G401 (cell line): Measurements from ENCODE around the gene FLVCR2. TPM values are rescaled to one million over a fixed set of nuclear protein-coding genes. Genes with fewer than 3 reads are reported as not detected.
"Not testable (repeated sequence)": the region's sequence is repeated elsewhere in the genome, so short reads cannot be mapped to it uniquely, and the experiment has no call there.

ENCODE experiments used
- DNase-seq: peaks from one replicate; pipeline ENCODE4 v3.0.0-alpha.2; 2015; ENCODE audit warnings: low spot score
- in situ Hi-C: cut with HindIII; loops from 2 replicates; pipeline ENCODE4 v1.10.0; 2016; ENCODE audit warnings: low sequenced_read_pairs, mixed read lengths
- total RNA-seq: library from RNA; depleted of rRNA; stranded (reverse); fragments of >200 nt; shearing (Covaris generic); gene quantifications from 2 replicates; pipeline ENCODE4 v1.2.3, GENCODE V29; 2014

Gene FLVCR2
- total RNA-seq, 1 experiment from 2014 or later, result 1.6 TPM

GRCh38 chr14:75587388-75587787 is 9.0 kb downstream of the FLVCR2 start:
- in situ Hi-C loops, result no loop called here
- DNase-seq, result no peak

- no peak for DNase-seq
- in situ Hi-C loops, result no loop called here
These were observed 11.5 kb downstream of the FLVCR2 start for GRCh38 chr14:75589931-75590330.

- no peak for DNase-seq
- in situ Hi-C loops, result no loop called here
These were observed 13.0 kb downstream of the FLVCR2 start for GRCh38 chr14:75591331-75591946.

- in situ Hi-C loops, result no loop called here
These were observed 13.7 kb downstream of the FLVCR2 start for GRCh38 chr14:75591987-75592575.

GRCh38 chr14:75595226-75595625 is 16.8 kb downstream of the FLVCR2 start:
- DNase-seq, result no peak
- in situ Hi-C loops, result no loop called here

More at GRCh38 chr14:75591987-75592575, 13.7 kb downstream of the FLVCR2 start:
- DNase-seq, result no peak

- no peak for DNase-seq
- in situ Hi-C loops, result no loop called here
These were observed 18.7 kb downstream of the FLVCR2 start for GRCh38 chr14:75597149-75597548.

GRCh38 chr14:75600100-75600499 is 21.7 kb downstream of the FLVCR2 start:
- DNase-seq, in situ Hi-C loops: not testable (repeated sequence)

- DNase-seq, in situ Hi-C loops: not testable (repeated sequence)
These were observed 22.6 kb downstream of the FLVCR2 start for GRCh38 chr14:75601061-75601460.

- in situ Hi-C loops, result no loop called here
These were observed 24.1 kb downstream of the FLVCR2 start for GRCh38 chr14:75602503-75602902.

GRCh38 chr14:75604979-75605851 is 26.8 kb downstream of the FLVCR2 start:
- DNase-seq, result no peak

More at GRCh38 chr14:75602503-75602902, 24.1 kb downstream of the FLVCR2 start:
- no peak for DNase-seq

GRCh38 chr14:75605916-75606315 is 27.5 kb downstream of the FLVCR2 start:
- no peak for DNase-seq
- in situ Hi-C loops, result no loop called here

More at GRCh38 chr14:75604979-75605851, 26.8 kb downstream of the FLVCR2 start:
- in situ Hi-C loops, result no loop called here

- no peak for DNase-seq
- in situ Hi-C loops, result no loop called here
These were observed 28.6 kb downstream of the FLVCR2 start for GRCh38 chr14:75607044-75607443.

- DNase-seq, result no peak
- in situ Hi-C loops, result no loop called here
These were observed 29.6 kb downstream of the FLVCR2 start for GRCh38 chr14:75607842-75608640.

- in situ Hi-C loops, result no loop called here
These were observed 30.7 kb downstream of the FLVCR2 start for GRCh38 chr14:75609116-75609515.

GRCh38 chr14:75609606-75610475 is 31.4 kb downstream of the FLVCR2 start:
- in situ Hi-C loops, result no loop called here
- no peak for DNase-seq

More at GRCh38 chr14:75609116-75609515, 30.7 kb downstream of the FLVCR2 start:
- DNase-seq, result no peak

- no peak for DNase-seq
- in situ Hi-C loops, result no loop called here
These were observed 32.4 kb downstream of the FLVCR2 start for GRCh38 chr14:75610834-75611233.

GRCh38 chr14:75612157-75612556 is 33.7 kb downstream of the FLVCR2 start:
- DNase-seq, result no peak
- in situ Hi-C loops, result no loop called here

GRCh38 chr14:75614179-75614578 is 35.8 kb downstream of the FLVCR2 start:
- DNase-seq, result no peak
- in situ Hi-C loops, result no loop called here
